ES-I3 (cell line): ENCODE data around the gene MTHFD1L.

Experiments
- H3K36me3 ChIP-seq: 2 replicates; pipeline ENCODE4 v1.6.1; 2013; ENCODE audit warnings: mild to moderate bottlenecking, low read length, control low read depth, moderate library complexity; ENCODE audit not compliant: insufficient read depth
- H3K4me1 ChIP-seq: 2 replicates; pipeline ENCODE4 v1.6.1; 2013; ENCODE audit warnings: mild to moderate bottlenecking, control low read depth, low read length; ENCODE audit not compliant: insufficient read depth
- H3K9ac ChIP-seq: 2 replicates; pipeline ENCODE4 v1.6.1; 2013; ENCODE audit warnings: low read depth, mild to moderate bottlenecking, low read length, moderate library complexity
- H3K9me3 ChIP-seq: 2 replicates; pipeline ENCODE4 v1.6.1; 2013; ENCODE audit warnings: mild to moderate bottlenecking, low read length, moderate library complexity; ENCODE audit not compliant: control insufficient read depth, insufficient read depth

Gene MTHFD1L

GRCh38 chr6:151095538-151096254 lies 230.2 kb downstream of the MTHFD1L start:
- no peaks in the 10 kb centered on the region for H3K9me3 ChIP-seq

GRCh38 chr6:151096255-151096612 lies 230.7 kb downstream of the MTHFD1L start:
- Histone ChIP-seq H3K36me3 (peaks cover 6% of the 10 kb centered on the region; the same call in 1 of the 2 replicates), H3K9me3 (no peaks in the 10 kb centered on the region), H3K4me1 (no peaks in the 10 kb centered on the region), H3K9ac (no peak overlapping the region)

More at GRCh38 chr6:151095538-151096254, 230.2 kb downstream of the MTHFD1L start:
- H3K36me3 ChIP-seq = peaks cover 6% of the 10 kb centered on the region; the same call in 1 of the 2 replicates
- no peak overlapping the region for H3K9ac ChIP-seq
- no peaks in the 10 kb centered on the region for H3K4me1 ChIP-seq

GRCh38 chr6:151096691-151097606 lies 231.4 kb downstream of the MTHFD1L start:
- Histone ChIP-seq H3K36me3 (peaks cover 6% of the 10 kb centered on the region; the same call in 1 of the 2 replicates), H3K9me3 (no peaks in the 10 kb centered on the region), H3K4me1 (no peaks in the 10 kb centered on the region), H3K9ac (no peak overlapping the region)

- no peak overlapping the region for H3K9ac ChIP-seq
- H3K9me3 ChIP-seq = no peaks in the 10 kb centered on the region
- H3K36me3 ChIP-seq = peaks cover 6% of the 10 kb centered on the region; the same call in 1 of the 2 replicates
- no peaks in the 10 kb centered on the region for H3K4me1 ChIP-seq
These were observed 232.7 kb downstream of the MTHFD1L start for GRCh38 chr6:151098166-151098565.

GRCh38 chr6:151100326-151100725 lies 234.8 kb downstream of the MTHFD1L start:
- H3K36me3 ChIP-seq = 0 out of 2 replicates have a peak, but pooled peaks cover 4% of the 10 kb centered on the region
- no peaks in the 10 kb centered on the region for H3K4me1 ChIP-seq
- H3K9me3 ChIP-seq = no peaks in the 10 kb centered on the region
- H3K9ac ChIP-seq = no peak overlapping the region

GRCh38 chr6:151101161-151101815 lies 235.8 kb downstream of the MTHFD1L start:
- Histone ChIP-seq H3K36me3 (no peaks in the 10 kb centered on the region), H3K4me1 (no peaks in the 10 kb centered on the region), H3K9me3 (no peaks in the 10 kb centered on the region), H3K9ac (no peak overlapping the region)

GRCh38 chr6:151101816-151102694 lies 236.6 kb downstream of the MTHFD1L start:
- H3K4me1 ChIP-seq = no peaks in the 10 kb centered on the region
- H3K36me3 ChIP-seq = no peaks in the 10 kb centered on the region
- no peak overlapping the region for H3K9ac ChIP-seq
- no peaks in the 10 kb centered on the region for H3K9me3 ChIP-seq

GRCh38 chr6:151103266-151103665 lies 237.8 kb downstream of the MTHFD1L start:
- Histone ChIP-seq H3K9ac (no peak overlapping the region), H3K4me1 (peaks cover 5% of the 10 kb centered on the region; the same call in 1 of the 2 replicates), H3K9me3 (no peaks in the 10 kb centered on the region), H3K36me3 (no peaks in the 10 kb centered on the region)

- no peak overlapping the region; the same call in 1 of the 2 replicates for H3K9ac ChIP-seq
- H3K9me3 ChIP-seq = no peaks in the 10 kb centered on the region
- H3K36me3 ChIP-seq = no peaks in the 10 kb centered on the region
- peaks cover 6% of the 10 kb centered on the region; the same call in 1 of the 2 replicates for H3K4me1 ChIP-seq
These were observed 242.5 kb downstream of the MTHFD1L start for GRCh38 chr6:151107897-151108427.

GRCh38 chr6:151108548-151108947 lies 243.0 kb downstream of the MTHFD1L start:
- Histone ChIP-seq H3K9me3 (no peaks in the 10 kb centered on the region), H3K4me1 (peaks cover 6% of the 10 kb centered on the region; the same call in 1 of the 2 replicates), H3K9ac (no peak overlapping the region), H3K36me3 (no peaks in the 10 kb centered on the region)

- Histone ChIP-seq H3K36me3 (no peaks in the 10 kb centered on the region), H3K9me3 (no peaks in the 10 kb centered on the region), H3K4me1 (peaks cover 6% of the 10 kb centered on the region; the same call in 1 of the 2 replicates), H3K9ac (no peak overlapping the region)
These were observed 243.9 kb downstream of the MTHFD1L start for GRCh38 chr6:151109361-151109760.

- Histone ChIP-seq H3K9me3 (no peaks in the 10 kb centered on the region), H3K4me1 (peaks cover 6% of the 10 kb centered on the region; the same call in 1 of the 2 replicates), H3K36me3 (no peaks in the 10 kb centered on the region), H3K9ac (no peak overlapping the region)
These were observed 244.5 kb downstream of the MTHFD1L start for GRCh38 chr6:151109869-151110575.

GRCh38 chr6:151110576-151110905 lies 245.0 kb downstream of the MTHFD1L start:
- Histone ChIP-seq H3K9me3 (no peaks in the 10 kb centered on the region), H3K36me3 (no peaks in the 10 kb centered on the region), H3K4me1 (peaks cover 6% of the 10 kb centered on the region; the same call in 1 of the 2 replicates), H3K9ac (no peak overlapping the region)
